SIG-M5 (cell line): ENCODE measurements around the gene DLG3.
"Not testable (repeated sequence)": the region's sequence is repeated elsewhere in the genome, so short reads cannot be mapped to it uniquely, and the experiment has no call there.

ENCODE experiments used
- DNase-seq: peaks from one replicate; lab custom pipeline; 2025; lab: John Stamatoyannopoulos, UW

DLG3 gene

DNA sequence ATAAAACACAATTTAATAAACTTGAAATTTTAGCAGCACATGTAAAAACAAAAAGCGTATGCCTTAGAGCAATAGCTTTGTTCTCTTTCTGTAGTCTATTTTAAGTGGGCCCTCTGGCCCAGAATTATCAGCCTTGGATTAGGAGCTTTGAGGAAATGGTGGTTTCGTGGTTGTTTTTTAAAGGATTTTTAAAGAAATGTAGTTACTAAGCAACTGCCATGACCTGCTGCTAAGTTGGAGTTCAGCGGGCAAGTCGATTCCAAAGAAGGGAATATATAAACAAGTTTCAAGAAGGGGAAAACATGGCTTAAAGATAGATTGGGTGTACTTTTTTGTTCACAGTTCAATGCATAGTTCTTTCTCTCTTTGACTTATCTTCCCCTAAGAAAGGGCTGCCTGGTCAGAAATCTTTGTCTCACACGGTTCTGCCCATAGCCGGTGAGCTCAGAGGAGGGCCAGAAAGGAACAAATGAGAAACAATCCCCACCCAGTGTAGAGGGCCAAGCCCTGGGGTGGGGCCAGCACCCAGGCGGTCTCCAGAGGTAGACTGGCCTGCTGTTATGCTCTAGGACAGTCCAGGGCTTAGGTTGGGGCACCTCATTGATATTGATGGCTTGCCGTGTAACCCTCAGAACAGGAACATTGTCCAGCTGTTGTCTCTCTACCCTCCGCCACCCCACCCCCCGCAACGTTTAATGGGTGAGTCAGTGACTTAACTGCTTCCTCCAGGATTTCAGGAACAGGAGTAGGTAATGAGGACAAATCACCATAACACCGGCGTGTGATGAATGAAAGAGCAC, 32.5 kb downstream of the DLG3 start:
- no peak for DNase-seq

DNA sequence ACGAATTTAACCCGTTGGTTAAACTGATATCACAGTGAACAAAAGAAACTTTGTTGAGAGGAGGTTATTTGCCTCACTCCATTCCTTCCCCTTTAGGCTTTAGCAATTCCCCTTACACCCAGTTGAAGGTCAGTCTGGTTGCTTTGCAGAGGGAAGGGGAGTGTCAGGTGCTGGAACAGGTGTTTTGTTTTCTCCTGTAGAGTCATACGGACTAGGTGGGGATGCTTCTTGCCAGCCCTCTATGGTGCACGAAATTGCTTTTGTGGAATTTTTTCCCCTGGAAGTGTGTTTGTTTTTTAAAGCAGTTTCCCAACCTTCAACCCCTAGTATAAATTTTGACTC, 33.1 kb downstream of the DLG3 start:
- DNase-seq = no peak

DNA sequence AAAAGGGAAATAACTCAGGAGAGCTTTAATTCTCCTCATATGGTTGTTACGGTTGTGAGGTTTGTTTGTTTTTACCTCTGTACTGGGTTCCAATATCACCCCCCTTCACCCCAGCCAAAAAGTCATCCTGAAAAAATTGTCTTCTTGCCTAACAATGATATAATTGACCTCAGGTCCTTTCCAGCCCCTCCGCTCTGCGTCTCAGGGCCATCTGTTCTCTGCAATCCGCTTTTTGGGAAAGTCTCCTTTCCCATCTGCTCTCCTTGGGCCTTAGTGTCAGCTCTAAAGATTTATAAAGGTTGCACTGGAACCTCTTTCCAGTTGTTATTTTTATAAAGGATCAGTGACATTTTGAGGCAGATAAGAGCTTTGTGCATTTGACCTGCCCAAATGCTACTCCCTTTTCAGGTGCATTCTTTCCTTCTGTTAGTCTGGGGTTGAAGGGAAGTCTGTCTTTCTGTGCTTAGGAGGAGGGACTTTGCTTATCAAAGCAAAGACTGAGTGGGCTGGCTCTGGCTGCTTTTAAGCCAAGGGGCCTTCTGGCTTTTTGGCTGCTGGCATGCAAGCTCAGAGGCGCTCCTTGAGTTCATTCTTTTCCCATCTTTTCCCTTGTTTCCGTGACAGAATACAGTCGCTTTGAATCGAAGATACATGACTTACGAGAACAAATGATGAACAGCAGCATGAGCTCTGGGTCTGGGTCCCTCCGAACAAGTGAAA, 34.1 kb downstream of the DLG3 start:
- no peak for DNase-seq

DNA sequence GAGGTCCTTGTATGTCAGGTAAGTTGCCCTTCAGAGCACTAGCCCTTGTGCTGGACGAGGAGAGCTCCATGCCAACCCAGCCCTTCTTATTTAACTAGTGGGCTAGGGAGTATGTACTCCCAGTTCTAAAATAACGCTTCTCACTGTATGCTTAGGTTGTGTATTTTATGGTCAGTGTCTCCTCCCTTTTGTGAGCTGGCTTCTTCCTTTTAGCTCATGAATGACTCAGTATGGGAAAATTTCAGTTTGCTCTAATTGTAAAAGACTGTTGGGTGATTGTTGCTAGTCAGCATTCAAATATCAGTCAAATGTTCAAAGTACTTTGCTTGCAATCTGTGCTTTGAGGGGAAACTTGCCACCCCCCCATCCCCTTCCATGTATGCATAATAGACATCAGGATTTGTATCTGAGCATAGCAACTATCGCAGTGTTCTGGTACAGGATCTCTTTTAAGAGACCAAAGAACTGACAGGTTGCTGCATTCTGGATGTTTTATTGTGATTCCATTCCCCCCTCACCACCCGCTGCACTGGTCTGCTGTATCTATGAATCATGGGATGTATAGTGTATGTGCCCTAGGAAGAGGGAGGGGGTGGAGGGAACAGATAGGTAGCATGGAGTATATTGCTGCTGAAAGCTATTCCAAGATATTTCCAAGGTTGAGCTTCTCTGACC, 34.7 kb downstream of the DLG3 start:
- DNase-seq = no peak

DNA sequence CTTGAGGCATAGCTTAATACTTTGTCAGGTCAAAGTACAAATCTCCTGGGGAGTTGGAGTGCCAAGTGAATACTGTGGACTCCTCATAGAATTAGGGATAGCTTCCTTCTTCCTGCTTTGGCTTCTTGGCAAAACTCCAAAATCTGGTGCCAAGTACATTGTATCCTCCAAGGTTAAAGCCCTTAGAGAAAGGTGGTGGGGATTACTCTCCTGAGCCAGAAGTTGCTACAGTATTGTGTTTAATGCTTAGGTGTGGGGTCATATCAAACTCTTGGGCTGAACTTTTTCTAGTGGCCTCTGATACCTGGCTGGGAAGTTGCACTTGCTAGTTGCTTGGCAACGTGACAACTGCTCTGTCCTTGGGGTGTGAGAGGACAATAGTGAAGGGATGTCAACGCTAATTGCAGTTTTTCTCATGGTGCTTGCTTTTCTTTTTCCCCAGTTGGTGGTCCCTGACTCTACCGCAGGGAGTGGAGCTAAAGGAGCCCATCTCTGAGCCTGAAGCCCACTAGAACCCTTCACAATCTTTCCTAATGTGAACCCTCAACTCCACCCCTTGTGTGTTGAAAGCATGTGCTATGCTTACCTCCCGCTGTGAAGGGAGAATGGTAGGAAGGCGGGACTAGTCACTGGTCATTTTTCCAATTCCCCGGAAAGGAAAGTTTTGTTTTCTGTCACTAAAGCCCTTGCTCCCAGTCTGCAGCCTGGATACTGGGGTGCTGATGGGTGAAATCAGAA, 35.5 kb downstream of the DLG3 start:
- DNase-seq = no peak

DNA sequence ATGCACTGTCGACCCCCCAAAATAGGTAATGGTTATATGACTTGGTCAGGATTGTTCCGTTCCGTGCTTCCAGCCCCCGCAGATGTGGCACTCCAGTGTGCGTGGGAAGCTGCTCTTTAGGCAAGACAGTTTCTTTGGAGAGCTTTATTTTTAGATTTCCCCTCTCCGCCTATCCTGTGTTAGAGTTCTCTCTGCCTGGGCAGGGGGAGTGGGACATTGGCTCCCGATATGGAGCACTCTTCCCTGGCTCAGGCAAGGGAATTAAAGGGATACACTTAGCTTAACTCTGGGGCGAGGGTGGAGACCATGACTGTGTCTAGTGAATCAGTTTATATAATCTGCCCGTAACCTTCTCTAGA, 36.0 kb downstream of the DLG3 start:
- DNase-seq = no peak

DNA sequence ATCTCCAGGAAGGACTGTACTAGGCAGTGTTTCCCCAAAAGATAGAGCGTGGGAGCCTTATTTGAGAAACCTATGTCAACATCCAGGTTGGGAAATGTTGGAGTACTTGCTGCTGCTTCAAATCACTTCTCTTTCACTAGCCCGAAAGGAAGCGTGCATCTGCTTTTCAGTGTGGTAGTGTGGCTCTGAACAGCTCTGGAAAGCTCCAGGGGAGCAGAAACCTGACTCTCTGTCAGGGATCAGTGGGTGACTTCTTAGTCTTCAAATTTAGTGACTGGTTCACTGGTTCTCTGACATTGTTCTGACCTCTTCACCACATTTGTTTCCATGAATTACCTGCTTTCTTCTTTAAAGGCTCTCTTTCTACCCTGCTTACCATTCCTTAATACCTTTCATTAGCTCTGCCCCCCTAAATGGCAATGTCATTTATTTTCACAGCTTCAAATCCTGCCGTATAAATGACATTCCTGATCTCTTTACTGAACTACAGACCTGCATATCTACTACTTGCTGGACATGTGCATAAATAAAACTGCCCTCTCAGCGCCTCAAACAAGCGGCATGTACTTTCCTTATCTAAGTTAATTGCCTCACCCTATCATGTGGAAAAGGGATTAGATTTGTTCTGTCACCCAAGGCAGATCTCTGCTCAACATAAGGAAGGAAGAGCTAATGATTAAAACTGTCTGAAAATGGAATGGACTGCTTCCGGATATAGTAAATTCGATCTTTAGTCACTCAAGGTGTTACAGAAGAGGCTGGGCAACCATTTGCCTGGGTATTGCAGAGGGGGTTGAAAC, 37.0 kb downstream of the DLG3 start:
- no peak for DNase-seq

DNA sequence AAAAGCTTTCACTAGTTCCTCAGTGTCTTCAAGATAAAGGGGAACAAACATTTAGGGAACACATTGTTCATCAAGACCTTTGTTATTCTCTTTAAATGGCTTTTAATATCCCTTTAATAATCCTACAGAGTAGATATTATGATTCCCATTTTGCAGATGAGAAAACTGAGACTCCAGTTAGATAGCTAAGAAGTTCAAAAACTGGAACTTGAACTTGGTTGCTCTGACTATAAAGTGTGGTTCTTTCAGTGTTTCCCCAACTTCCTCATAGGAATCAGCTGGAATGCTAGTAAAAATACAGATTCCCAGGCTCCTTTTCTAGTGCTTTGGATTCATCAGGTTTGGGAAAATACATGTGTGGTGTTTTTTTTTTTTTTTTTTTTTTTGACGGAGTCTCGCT, 37.7 kb downstream of the DLG3 start:
- DNase-seq = no peak

DNA sequence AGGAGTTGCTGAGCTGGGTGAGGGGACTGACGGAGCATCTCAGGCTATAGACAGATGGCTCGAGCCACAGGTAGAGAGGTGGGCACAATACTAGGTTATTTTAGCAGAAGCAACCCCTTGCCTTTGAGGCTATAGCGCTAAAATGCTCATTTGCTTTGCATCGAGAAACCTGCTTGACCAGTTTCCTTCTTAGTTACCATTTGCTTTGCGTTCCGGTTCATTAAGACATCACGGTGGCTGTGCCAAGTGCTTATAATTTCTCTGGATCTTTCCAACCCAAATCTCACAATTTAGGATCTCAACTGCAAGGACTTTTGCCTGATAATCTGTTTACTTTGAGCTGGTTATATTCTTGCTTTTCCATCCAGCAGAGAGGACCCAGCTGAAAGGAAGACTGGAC, 40.8 kb downstream of the DLG3 start:
- DNase-seq = no peak

DNA sequence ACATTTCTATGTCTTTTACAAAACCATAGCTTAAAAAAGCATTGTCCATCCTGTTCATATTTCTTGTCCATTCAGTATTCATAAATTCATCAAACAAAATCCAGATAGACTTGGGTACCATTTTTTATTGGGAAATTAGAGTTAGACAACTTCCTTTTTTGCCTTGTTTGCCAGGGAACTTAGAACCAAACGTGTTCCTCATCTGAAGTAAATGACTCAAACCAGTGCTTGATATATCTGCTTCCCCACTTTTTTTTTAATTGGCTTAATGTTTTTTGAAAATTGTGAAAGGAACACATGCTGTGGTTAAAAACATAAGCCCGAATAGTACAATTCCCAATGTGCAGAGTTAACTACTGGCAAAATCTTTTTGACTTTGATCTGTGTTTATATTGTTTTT, 44.2 kb downstream of the DLG3 start:
- DNase-seq = no peak

DNA sequence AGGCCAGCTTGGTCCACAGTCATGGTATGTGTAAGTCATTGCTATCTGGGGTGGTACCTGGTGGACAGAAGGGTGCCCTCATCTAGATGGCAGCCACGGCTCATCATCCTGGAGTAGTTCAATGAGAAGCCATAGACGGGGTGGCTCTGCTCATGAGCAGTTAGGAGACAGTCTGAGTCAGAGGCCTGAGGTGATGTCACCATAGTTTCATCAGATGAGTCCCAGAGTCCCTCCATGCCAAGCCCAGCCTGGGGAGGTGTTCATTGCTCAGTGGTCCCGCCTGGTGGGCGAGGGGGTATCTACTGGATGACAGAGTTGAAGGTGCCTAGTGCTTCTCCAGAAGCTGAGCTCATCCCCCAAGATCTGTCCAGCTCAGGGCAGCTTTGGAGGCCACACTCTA, 49.8 kb downstream of the DLG3 start:
- DNase-seq = no peak

DNA sequence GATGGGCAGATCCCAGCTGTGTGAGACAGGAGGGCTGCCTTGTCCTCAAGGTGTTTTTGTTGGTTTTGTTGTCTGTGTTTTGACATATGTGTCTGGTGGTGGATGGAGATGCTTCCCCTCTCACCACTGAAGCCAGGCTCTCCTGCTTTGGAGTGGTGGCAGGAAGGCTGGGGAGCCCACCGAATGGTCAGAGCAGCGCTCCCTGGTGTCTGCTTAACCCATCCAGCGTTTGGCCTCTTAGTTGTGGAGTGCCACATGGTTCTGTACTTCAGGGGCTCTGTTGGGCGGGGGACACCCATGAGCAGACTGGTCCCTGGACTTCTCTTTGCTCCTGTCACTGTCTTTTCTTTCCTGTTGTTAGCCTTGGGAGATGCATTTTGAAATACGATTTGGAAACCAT, 51.9 kb downstream of the DLG3 start:
- no peak for DNase-seq

DNA sequence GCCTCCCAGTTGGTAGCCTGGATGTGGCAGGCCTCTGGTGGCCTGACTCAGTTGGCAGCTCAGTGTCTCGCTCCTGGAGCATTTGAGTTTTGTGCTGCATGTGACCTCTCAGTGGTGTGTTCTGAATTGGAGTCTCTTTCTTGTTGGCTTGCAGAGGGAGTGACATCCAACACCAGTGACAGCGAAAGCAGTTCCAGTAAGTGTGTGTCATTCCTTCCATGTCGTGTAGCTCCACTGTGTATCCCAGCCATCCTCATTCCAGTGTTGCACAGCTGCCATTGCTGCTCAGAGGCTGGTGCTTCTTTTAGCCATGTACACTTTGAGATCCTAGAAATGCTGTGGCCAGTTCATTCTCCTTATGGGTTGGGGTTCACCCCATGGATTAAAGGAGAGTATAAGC, 52.4 kb downstream of the DLG3 start:
- DNase-seq = no peak

DNA sequence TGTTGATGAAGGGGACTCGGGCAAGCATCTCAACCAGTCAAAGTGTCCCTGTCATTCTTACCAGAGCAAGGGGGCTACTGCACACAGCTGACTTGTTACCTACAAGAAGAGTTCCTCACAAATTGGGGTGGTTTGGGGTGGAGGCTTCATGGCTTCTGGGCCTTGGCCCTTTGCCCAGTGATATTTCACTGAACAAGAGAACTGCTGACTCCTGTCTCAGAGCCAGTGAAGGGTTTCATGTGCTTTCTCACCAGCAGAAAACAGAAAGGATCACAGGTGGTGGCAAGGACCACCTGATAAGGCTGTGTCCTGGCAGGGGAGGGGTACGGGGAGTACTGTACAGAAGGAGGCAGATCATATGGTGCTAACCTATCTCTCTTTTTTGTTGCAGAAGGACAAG, 53.5 kb downstream of the DLG3 start:
- no peak for DNase-seq

DNA sequence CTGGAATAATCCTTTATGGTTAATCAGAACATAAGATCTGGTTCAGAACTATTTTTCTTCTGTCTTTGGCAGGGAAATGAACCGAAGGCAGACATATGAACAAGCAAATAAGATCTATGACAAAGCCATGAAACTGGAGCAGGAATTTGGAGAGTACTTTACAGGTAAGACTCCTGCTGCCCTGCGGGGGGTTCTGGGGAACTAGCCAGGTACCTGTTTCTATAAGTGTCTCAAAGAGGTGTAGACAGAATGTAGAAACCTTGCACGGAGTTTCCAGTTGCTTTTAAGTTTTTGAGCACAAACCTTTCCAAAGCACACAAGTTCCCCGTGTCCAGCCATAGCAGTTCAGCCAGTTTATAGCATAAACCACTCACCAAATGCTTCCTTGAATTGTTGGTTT, 56.2 kb downstream of the DLG3 start:
- DNase-seq = no peak

DNA sequence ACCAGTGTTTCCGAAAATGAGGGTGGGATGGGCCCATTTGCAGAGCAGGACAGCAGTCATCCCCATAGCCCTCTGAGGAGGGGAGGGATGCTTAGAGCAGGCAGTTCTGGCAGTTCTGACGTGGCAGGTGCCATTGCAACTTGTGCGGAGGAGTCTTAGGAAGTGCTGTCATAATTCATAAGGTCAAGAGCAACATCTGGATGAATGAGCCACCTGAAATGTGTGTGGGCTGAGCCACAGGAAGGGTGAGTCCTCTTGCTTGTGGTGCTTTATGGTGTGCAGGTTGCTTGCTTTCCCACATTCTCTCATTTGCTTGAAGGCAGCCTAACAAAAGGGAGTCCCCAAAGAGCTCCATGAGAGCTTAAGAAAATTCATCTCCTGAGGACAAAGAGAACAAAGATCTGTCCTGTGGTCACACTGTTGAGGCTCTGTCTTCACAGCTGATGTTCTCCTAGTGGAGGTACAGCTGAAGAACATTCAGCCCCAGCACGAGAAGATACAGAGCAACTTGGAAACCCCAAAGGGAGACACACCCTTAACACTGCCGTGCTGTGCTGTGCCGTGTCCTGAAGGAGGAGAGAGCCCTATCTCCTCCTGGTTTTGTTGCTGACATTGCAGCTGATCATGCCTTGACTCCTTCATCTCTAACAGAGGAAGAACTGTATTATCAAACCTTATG, 60.3 kb downstream of the DLG3 start:
- DNase-seq = no peak

DNA sequence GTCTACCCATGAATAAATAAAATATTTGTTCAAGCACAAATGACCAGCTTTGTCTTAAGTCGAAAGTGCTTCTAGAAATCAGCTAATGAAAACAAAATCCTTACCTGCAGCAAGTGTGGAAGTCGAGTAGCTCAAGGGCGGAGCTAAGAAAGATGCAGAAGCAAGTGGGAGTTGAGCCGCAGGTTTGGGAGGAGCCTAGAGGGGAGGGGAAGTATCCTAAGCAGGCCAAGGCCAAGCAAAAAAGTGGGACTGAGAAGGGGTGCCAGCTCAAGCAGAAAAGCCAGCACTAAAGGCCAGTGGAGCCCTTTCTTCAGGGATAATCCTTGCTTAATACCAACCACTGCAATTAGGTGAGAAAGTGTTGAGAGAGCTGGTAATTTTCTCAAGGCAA, 60.8 kb downstream of the DLG3 start:
- no peak for DNase-seq

DNA sequence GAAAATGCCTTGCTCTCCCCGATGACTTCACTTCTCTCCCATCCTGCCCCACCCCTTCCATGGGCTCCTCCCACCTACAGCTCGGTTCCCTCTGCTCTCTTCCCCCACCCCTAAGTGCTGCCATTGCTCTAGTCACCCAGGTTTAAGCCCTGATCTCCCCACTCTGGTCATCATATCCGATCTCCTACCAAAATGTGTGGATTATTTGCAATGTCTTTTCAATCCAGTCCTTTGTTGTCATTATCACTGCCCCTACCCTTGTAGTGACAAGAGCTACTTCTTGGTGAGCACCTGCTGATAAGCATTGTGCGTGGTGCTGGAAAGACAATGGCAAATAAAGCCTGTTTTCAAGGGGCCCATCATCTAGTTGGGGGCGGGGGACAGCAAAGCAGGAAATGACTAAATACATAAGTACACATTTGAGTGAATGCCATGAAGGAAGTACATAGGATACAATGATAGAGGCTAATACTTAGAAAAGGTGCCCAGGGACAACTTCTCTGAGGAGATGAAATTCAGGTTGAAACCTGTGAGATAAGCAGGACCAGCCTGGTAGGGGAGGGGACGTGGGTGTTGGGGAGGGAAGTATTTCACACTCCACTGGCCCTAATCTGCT, 63.8 kb downstream of the DLG3 start:
- DNase-seq = no peak

DNA sequence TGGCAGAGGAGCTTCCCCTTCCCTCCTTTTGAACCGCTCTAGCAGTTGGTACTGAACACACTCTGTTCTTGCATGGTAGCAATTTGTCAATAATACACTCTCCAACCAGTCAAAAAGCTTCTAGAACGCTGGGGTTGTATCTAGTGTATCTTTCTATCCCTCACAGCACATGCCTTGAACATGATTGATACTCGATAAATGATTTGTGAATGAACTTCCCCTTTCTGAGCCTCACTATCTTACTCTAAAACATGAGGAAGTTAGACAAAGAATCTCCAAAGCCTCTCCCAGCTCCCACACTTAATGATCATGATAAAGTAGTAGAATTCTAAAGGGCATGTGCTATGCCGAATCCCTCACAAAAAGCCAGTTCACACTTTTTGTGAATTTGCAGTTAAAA, 64.4 kb downstream of the DLG3 start:
- no peak for DNase-seq

DNA sequence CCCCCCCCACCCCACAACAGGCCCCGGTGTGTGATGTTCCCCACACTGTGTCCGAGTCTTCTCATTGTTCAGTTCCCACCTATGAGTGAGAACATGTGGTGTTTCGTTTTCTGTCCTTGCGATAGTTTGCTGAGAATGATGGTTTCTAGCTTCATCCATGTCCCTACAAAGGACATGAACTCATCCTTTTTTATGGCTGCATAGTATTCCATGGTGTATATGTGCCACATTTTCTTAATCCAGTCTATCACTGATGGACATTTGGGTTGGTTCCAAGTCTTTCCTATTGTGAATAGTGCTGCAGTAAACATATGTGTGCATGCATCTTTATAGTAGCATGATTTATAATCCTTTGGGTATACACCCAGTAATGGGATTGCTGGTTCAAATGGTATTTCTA, 70.6 kb downstream of the DLG3 start:
- not testable (repeated sequence) for DNase-seq

DNA sequence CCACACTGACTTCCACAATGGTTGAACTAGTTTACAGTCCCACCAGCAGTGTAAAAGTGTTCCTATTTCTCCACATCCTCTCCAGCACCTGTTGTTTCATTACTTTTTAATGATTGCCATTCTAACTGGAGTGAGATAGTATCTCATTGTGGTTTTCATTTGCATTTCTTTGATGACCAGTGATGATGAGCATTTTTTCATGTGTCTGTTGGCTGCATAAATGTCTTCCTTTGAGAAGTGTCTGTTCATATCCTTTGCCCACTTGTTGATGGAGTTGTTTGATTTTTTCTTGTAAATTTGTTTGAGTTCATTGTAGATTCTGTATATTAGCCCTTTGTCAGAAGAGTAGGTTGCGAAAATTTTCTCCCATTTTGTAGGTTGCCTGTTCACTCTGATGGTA, 71.1 kb downstream of the DLG3 start:
- DNase-seq = not testable (repeated sequence)
